Left kidney (tissue), 2 donors: ENCODE data around the gene FAM83C. TPM values are rescaled to one million over a fixed set of nuclear protein-coding genes. Genes with fewer than 3 reads are reported as not detected.
A peak's percentile ranks its signal among the peaks of the same experiment; 100 is the strongest.
"Not testable (repeated sequence)": the region's sequence is repeated elsewhere in the genome, so short reads cannot be mapped to it uniquely, and the experiment has no call there.

Source experiments
- DNase-seq: peaks from one replicate; pipeline ENCODE4 v3.0.0-alpha.2; 2013
- polyA plus RNA-seq: library from polyadenylated mRNA; unstranded; fragments of 120-200 nt; gene quantifications from one replicate; pipeline ENCODE4 v1.2.1, GENCODE V29; 2013; ENCODE audit not compliant: insufficient read length

The FAM83C gene
- polyA plus RNA-seq, 1 donor = not detected

DNA sequence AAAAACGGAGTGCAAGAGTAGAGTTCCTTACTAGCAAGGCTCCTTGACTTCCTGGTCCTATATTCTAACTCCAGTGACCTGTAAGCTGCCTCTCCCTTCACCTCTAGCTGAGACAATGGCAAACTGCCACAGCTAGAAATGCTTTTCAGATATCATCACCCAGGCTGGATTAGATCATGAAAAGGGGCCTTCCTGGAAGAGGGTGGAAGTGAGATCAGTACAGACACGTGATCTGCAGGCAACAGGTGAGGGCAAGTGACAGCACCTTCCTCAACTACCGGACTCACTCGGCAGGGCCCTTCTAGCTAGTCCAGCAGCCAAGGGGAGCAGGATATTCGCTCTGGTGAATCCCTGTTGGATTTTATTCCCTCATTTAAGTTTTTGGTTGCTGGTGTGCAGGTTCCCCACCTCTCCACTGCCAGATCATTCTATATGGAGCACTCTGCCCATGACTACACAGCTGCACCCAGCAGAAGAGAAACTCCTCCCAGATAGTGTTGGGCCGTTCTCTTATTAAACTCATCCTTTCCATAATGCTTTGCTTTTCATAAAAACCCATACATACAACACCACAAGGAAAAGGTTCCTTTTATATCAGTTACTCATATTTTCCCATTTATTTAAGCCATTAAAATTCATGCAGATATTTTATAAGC, 26.4 kb upstream of the FAM83C start:
- no peak for DNase-seq

DNA sequence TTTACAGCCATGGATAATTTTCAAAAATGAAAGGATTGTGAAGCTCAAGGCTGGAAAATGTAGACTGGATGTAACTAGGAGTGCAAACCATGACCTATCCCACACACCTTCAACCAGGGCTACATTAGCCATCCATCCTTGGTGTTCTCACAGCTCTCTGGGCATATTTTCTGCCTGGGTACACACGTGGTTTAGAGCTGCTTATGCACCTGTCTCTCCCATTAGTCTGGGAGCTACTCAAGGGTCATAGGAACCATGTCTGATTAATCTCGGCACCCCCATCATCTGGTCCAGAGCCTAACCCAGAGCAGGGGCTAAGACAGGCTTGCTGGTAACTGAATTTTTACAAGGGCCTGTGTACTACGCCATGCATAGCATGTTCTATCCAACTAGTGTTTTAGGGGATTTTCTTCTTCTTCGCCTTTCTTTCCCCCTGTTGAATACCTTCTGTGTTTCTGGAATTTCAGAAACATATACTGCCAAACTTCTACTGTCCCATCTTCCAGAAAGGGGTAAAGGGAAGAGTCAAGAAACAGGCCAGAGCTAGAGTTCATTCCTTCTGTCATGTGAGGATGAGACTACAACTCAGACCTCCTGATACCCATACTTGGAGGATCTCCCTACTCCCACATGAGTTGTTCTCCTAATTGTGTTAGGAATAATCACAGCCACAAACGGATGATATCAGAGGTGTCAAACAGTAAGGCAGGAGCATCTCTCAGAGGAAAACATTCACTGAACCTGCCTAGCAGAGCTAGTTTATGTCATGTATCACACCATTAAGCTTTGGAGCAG, 25.4 kb upstream of the FAM83C start:
- no peak for DNase-seq

DNA sequence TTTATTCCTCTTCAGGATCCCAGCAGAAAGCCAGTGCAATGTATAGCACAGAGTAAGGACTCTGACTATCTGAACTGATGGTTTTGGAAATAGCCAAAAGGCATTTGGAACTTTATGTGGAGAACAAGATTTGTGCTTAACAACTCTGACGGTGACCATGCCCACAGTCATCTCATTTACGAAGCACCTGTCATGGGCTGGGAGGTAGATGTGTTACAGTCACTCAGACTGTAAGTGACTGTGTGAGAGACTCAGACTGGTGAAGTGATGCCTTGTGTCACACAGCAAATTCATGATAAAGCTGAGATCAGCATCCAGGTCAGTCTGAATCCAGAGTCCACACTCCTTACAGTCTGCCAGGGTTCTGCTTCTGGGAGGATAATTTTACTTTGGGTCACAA, 23.9 kb upstream of the FAM83C start:
- no peak for DNase-seq

DNA sequence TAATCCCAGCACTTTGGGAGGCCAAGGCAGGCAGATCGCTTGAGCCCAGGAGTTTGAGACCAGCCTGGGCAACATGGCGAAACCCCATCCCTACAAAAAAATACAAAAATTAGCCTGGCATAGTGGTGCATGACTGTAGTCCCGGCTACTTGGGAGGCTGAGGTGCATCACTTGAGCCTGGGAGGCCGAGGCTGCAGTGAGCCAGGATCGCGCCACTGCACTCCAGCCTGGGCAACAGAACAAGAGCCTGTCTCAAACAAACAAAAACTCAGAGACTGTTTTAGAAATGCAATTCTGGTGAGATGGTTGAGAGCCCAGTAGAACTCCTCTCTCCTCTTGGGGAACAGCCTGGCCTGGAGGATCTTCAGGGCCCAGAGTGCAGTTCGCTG, 23.4 kb upstream of the FAM83C start:
- DNase-seq = not testable (repeated sequence)

DNA sequence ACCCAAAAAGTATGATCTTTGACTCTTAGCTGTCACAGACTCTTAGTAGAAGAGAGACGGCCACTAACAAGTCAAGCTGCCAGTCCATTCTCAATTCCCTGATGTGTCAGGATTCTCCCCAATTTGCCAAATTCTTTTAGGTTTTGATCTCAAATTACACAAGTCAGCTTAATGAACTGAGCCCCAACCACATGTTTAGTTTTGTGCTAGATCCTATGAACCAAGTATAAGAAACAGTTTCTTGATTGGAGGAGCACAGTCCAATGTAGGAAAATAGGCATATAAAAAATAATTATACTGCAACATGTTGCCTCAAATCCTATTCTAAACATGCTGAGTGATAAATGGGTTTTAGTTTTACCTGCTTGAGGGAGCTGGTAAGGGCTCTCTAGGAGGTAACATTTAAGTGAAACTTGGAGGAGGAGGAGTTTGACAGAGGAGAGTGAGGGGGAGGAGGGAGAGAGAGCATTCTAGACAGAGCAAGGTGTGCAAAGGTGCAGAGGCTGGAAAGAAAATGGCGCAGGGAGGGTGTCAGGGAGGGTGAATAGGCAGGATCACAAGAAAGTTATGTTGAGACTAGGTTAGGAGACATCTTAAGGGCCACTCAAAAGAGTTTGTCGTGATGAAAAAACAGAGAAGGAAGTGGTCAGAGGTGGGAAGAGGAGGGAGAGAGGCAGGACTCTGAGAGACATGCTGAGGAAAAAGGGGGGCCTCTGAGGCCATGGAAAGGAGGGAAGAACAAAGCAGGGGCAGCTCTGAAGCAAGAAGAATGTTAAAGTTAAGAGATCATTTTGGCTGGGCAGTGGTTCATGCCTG, 22.8 kb upstream of the FAM83C start:
- DNase-seq = no peak

DNA sequence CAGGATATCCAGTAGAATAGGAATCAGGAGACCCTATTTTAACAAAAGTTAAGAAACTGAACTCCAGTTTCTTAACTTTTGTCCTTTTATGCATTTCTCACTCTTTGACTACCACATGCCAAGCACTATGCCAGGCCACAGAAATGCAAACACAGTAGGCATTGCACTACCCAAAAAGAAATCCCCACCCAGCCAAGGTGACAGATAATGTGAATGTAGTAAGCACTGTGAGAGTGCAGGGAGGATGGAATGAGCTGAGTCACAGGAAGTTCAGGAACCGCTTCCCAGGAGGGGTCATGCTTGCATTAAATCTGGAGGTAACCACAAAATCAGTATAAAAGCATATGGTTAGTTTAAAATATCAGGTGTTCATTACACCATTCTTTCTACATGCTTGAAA, 20.1 kb upstream of the FAM83C start:
- DNase-seq = no peak

DNA sequence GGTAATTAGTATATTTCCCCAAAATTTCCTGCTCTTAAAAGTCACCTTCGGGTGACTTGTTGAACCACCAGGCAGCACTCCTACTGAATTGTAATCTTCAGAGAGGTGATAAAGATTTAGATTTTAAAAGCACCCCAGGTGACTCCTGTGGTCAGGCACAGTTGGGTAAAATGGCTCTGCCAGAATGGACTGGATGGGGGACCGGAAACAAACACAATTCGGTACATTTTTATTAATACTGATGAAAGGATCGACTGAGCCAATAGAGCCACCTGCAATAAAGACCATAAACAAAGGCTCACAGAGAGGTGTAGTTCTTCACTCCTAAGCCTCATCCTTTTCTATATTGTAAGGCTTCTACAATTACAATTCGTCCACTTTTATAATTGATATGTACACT, 19.6 kb upstream of the FAM83C start:
- DNase-seq = no peak

DNA sequence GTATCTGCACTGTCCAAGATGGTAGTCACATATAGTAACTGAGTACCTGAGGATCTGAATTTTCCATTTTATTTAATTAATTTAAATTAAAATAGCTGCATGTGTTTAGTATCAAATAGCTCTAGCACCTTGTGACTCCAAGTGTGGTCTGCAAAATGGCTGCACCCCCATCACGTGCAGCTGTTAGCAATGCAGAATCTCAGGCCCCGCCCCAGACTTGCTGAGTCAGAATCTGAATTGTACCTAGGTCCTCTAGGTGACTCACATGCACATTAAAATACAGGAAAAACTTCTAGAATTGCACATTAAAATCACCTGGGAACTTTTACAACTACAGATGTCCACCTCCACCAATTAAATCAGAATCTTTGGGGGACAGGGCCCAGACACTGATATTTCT, 19.2 kb upstream of the FAM83C start:
- no peak for DNase-seq

DNA sequence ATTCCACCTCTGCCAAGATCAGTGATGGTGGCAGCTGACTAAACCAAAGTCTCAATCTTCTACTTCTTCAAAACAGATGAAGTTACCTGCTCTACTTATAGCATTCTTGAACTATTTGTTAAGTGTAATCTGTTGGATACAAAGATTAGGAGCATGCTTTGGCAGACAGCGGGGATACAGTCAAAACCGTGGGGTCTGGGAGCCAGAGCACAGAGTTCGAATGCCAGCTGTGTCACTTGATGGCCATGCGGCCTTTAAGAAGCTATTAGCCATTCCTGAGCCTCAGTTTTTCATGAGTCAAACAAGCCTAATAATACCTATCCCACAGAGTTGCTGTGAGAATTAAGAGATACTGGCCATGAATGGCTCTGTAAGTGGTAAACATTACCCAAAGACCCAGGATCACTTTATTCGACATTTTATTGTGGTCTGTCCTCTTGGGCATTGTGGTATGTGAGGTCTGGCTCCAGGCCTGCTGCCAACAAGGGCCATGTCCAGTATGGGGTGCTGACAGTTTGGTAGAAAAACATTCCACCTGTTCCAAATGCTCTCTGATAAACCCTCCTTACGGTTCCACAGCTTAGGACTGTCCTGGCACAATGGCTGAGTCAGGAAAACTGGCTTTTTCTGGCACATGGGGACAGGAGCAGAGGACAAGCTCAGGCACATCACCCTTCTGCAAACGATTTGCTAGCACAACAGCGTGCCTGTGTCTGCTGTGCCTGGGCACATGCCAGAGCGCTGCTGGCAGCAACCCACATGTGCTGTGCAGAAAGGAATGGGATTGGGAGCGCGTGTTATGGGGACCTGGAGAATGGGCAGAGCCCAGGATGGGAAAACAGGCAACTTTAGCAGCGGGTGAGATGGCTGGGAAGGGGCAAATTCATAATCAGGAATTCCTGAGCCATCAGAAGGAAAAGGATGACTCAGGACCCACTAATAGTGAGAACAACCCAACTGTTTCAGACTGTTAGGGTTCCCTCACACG, 15.7 kb upstream of the FAM83C start:
- DNase-seq = no peak

DNA sequence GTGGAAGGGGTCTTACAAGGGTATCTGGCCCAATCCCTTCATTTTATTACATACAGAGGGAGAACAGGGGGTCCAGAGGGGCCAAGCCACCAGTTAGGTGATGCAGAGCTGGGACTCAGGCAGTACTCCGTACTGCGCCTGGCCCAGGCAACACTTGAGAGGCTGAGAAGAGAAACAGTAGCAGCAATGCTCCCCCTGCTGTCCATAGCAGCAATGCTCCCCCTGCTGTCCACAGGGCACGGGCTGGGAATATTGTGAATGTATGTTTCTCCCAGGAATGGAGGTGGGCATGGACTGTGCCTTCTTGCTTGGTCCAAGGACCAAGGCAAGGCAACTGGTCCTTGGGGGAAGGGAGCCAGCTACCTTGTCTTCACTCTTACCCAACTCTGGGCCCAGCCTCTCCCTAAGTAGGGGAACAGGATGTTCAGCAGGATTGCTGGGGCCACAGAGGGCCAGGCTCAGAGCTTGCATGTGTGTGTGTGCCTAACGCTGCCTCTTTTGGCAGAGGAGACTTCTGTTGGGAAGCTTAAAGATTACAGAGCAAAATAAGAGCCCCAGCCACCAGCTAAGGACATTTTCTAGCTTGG, 14.8 kb upstream of the FAM83C start:
- DNase-seq = no peak

DNA sequence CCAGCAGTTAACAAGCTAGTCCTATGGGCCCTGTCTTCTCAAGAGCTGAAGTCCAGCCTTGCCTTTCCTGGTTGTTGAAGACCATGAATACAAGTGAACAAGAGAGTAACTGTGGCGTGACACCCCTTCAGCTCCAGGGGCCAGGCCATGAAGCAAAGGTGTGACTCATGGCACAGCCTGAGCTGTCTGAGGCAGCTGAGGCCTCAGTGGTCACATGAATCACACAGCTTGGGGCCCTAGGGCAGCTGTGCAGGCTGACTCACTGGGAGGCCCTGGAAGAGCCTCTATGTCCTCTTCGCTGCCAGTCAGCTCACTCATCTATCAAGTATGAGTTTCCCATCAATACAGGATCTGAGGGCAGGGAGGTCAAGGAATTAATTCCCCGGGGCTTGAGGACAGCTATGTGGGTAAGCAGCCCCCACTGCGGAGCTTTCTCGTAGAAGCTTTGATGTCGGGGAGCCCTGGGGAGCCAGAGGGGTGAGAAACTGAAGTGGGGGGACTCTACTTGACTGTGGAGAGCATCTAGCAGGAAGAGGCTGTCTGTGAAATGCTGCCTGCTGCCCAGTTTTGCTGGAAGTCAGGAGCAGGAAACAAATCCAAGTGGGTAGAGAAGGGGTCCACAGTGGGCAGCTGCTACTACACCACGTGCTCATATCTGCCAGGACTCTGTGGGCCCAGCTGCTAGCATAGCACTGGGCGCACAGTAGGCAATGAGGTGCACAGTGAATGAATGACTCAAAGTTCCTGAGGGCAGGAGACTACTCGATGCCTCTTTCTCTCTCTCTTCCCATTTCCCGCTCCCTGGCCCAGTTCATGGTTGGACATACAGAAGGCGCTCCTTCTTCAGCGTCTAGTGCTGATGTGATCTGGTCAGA, 13.7 kb upstream of the FAM83C start:
- DNase-seq = no peak

DNA sequence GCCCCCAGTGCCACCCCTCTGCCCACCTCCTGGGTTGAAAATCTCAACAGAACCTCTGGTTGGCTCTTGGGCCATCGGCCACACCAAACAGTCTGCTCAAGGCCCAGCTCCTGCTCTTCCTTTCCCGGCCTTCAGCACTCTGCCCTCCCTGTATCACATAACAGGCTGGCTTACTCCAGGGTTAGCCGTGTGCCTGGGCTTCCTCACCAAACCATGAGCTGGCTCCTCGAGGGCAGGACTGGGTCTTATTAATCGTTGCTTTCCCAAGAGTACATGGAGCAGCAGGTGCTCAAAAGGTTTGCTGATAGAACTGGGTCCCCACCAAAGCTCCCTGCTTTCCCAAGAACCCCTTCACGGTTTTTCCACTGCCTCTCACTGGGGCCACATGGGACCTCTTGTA, 12.7 kb upstream of the FAM83C start:
- DNase-seq = no peak

DNA sequence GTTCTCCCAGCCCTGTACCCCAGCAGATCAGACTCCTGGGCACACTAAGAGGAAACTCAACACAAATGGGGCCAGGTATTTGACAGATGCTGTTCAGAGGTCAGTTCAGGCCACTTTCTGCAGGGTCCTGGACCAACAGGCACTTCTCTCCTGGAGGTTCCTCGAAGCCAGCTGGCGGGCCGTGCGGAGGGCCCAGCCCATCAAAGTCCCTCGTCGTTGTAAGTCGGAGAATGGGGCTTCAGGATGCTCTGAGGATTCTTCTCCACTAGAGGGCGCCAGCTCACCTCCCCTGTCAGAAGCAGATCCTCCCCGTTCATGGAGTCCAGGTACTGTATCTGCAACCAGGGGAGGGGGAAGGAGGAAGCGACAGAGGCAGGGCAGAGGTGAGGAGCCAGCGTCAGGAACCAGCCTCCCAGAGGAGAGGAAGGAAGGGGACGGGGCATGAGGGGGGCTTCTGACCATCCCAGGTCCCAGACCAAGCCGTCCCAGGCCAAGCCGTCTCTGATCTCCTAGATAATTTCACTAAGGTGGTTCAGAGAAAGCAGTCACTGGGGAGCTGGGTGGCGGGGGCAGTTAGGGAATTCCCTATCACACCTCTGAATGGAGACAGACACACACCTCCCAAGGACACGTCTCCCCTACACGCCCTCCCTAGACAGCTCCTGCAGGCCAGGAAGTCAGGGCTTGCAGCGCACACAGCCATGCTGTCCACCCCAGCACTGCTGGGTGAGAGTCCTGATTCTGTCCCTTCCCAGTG, 11.7 kb upstream of the FAM83C start:
- peak; percentile 80 for DNase-seq

DNA sequence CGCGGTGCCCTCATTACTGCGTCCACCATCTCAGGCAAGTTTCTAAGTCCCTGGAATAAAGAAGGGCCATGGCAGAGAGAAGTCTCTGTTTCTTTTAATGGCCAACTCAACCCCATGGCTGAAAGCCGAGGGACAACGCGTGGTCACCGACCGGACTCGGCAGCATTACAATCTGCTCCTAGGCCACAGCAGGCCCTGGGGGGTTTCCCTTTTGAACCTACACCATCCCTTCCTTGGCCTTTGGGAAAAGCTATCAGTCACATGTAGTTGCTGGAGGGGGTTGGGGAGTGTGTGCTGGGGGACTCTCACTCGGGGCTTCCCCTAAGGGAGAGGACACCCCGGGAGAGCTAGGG, 11.1 kb upstream of the FAM83C start:
- DNase-seq = no peak

DNA sequence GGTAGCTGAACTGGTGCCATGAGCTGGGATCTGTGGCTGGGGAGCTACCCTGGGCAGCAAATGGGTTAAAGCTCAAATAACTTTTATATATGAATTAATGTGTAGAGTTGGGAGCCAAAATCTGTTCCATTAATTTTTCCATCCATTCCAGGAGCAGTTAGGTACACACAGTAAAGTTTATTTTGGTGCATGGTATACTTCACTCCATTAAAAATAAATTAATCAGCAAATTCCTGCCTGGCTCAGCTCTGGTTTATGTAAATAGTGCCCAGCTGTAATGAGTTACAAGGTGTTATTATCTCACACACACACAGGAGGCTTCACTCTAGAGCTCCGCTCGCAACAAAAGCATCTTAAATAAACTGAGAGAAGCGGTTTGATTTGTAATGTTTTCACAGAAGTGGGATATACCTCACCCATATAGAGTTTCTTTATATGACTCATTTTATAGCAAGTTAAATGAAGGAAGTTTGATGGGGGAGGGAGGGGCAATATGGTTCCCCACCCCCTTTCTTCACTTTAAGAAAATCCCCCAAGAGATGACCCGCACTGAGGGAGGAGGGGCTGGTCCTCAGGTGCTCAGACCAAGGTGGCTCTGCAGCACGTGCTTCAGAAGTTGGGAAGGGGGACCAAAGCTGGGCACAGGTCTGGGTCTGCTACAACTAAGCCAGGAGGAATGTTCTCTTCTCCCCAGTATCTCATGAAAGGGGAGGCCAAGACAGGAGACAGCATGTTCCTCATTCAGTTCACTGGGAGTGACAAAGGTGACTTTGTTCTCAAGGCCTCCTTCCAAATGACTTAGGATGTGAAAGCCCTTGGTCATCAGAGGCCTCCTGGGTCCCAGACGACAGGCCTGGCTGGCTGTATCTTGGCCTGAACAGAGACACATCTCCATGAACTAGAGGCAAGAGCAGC, 10.5 kb upstream of the FAM83C start:
- DNase-seq = no peak

DNA sequence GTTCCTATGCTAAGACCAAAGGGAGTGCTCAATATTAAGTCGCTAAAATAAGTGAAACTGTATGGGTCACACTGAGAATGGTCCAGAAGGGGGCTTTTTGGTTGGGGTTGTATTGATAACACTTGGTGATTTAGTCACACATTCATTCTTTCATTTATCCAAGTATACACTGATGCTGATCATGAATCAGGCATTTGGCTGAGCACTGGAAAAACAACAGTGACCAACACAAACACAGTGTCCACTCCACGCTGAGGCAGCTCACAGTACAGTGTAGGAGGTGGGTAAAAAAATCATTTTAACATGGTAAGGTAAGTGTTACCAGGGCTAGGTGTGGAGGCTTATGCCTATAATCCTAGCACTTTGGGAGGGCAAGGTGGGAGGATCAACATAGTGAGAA, 9.2 kb upstream of the FAM83C start:
- DNase-seq = no peak

DNA sequence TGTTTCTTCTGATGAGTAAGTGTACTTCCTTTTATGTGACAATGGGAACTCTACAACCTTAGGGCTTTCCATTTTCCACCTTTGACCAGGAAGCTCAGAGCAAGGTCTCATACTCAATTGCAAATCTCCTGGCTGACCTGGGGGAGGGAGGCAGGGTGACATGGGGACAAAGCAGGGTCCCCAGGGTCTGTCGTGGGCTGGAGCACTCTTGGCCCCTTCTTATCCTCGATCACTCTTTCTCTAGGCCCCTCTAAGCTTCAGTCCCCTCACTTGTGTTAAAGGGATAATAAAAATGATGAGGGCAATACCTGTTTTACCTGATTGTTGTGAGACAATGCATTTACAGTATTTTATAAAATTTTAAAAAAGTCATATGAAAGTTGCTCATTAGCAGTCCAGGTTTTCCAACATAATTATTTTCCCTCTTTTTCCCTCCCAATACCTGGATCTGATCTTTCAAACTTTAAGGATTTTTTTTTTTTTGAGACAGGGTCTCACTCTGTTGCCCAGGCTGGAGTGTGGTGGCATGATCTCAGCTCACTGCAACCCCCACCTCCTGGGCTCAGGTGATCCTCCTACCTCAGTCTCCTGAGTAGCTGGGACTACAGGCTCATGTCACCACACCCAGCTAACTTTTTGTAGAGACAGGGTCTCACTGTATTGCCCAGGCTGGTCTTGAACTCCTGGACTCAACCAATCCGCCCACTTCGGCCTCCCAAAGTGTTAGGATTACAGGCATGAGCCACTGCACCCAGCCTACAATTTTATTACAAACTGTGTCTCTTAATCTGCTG, 8.4 kb upstream of the FAM83C start:
- no peak for DNase-seq

DNA sequence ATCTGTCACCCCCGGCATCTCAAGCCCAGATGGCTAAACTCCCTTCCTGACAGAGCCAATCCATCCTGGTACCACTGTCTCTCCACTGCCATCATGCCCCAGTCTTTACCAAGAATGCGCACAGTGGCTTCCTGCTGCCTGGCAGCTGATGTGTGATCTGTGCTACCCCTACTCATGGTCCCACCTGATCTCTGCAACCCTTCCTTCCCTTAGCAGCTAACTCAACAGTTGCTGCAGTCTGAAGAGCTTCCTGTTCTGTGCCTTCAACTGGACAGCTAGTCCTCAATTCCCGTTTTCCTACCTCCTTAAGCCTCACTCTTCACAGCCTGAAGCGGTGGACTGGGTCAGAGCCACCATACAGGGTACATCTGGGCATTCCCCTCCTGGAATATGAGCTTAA, 7.6 kb upstream of the FAM83C start:
- no peak for DNase-seq
